Muscle layer of colon (tissue), 2 donors: ENCODE measurements around the gene PRRC2B.
A peak's percentile ranks its signal among the peaks of the same experiment; 100 is the strongest.
"Not testable (repeated sequence)": the region's sequence is repeated elsewhere in the genome, so short reads cannot be mapped to it uniquely, and the experiment has no call there.

Source experiments
- H3K27ac ChIP-seq: one replicate; pipeline ENCODE4 v1.7.0; 2013; ENCODE audit warnings: low read depth, mild to moderate bottlenecking, low read length, moderate library complexity
- H3K27me3 ChIP-seq, 2 donors: one replicate each; pipeline ENCODE4 v1.7.0; 2013; ENCODE audit warnings: low read length in 2 of 2, mild to moderate bottlenecking in 2 of 2; ENCODE audit not compliant: insufficient read depth in 2 of 2, control insufficient read depth in 1 of 2
- H3K36me3 ChIP-seq: one replicate; pipeline ENCODE4 v1.7.0; 2013; ENCODE audit warnings: mild to moderate bottlenecking, low read length; ENCODE audit not compliant: insufficient read depth
- H3K4me1 ChIP-seq: one replicate; pipeline ENCODE4 v1.7.0; 2013; ENCODE audit warnings: mild to moderate bottlenecking, low read length; ENCODE audit not compliant: insufficient read depth
- H3K4me3 ChIP-seq, 2 donors: one replicate each; pipeline ENCODE4 v1.7.0; 2013; ENCODE audit warnings: low read length in 2 of 2, low read depth in 1 of 2, mild to moderate bottlenecking in 1 of 2, moderate library complexity in 1 of 2
- H3K9ac ChIP-seq: one replicate; pipeline ENCODE4 v1.7.0; 2013; ENCODE audit warnings: low read length
- H3K9me3 ChIP-seq: one replicate; pipeline ENCODE4 v1.7.0; 2013; ENCODE audit warnings: mild to moderate bottlenecking, low read length
- donor health status: abdominal sarcoma.
- donor health status: Adenocarcinoma of cecum.

PRRC2B gene

DNA sequence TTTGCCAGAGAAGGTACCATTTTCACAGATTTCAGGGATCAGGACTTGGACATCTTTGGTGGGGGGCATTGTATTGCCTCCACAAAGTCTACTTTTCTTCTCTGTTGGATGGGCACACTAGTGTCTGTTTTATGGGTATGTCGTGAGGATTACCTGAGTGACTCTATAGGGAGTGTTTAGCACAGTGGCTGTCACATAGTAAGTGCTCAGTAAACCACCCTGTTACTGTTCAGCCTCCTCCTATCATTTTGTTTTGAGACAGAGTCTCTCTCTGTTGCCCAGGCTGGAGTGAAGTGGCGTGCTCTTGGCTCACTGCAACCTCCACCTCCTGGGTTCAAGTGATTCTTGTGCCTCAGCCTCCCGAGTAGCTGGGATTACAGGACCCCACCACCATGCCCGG lies 2.4 kb upstream of the PRRC2B start:
- no peak overlapping the region for H3K27ac ChIP-seq
- no peaks in the 10 kb centered on the region for H3K36me3 ChIP-seq
- no peak overlapping the region for H3K9ac ChIP-seq
- no peaks in the 10 kb centered on the region for H3K27me3 ChIP-seq
- H3K9me3 ChIP-seq = no peaks in the 10 kb centered on the region
- H3K4me1 ChIP-seq = peaks cover 14% of the 10 kb centered on the region
- no peak overlapping the region for H3K4me3 ChIP-seq

DNA sequence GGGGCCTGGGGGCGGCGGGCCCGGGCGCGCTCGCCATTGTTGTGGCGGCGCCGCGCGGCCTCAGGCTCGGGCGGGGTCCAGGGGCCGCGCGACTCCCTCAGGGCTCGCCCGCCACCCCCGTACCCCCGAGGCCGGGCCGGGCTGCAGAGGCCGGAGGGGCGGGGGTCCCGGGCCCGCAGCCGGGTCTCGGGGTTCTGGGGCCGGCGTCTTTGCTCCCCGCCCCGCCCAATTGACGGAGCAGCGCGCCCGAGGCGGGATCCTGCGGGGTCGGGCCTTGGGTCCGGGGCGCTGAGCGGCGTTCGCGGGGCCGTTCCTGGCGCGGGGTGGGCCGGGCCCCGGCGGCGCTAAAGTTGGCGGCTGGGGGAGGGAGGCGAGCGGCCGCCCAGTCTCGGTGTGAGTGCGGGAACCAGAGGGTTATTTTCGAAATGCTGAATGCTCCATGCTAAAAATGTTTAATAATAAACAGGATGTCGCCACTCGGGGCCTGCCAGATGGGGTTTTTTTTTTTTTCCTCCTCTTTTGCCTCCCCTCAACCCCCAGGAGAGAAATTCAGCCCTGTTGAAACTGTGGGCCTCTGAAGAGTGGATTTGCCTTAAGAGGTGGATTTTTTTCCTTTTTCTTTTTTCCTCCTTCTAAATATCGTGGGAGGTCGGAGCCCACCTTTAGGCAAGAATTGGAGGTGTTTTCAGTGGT lies 724 bp downstream of the PRRC2B start:
- Histone ChIP-seq H3K4me1 (peaks cover 35% of the 10 kb centered on the region), H3K9me3 (no peaks in the 10 kb centered on the region), H3K27ac (peak overlapping the region; percentile 85), H3K4me3 (peak overlapping the region; percentile 45 to 75), H3K36me3 (no peaks in the 10 kb centered on the region), H3K27me3 (no peaks in the 10 kb centered on the region), H3K9ac (peak overlapping the region; percentile 94)

DNA sequence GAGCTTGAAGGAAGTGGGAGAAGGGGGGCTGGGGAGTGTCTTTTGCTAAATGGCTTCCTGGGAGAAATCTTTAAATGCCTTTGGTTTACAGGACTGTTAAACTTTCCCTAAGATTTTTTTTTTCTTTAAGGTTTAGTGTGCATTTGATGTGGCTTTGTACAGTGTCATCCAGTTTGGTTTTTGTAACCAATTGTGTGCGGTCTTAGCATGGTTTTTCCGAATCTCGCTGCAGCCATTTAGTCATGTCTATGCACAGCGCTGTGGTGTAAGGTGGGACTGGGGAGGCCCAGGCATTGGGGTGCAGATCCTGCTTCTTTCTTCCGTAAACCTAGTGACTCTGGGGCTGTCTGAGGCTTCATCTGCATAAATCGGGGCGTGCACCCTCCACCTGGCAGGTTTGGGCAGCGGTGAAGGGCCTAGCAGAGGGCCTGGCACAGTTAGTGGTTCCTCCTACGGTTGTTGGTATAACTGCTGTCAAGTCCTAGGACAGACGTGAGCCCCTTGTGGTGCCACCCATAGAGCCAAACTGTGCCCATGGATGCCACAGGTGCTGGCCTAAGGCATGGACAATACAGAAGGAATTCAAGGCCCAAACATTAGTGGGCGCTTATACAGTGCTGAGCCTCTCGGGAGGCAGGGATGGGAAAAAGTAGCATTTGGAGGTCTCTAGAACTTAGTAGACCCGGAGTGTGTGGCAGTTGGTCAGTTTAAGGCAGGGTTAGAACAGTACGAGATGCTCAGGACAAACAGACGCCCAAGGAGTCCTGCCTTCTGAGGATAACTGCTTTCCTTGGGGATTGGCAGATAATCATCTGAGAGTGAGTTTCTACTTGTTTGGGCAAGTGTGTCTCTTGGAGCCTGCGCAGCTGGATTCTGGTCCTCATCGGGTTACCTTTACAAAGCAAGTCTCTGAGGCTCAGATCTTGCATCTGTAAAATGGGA lies 1.5 kb downstream of the PRRC2B start:
- Histone ChIP-seq H3K4me1 (peaks cover 35% of the 10 kb centered on the region), H3K27me3 (no peaks in the 10 kb centered on the region), H3K9me3 (no peaks in the 10 kb centered on the region), H3K9ac (peak overlapping the region; percentile 94), H3K36me3 (no peaks in the 10 kb centered on the region), H3K4me3 (peak overlapping the region; percentile 45 to 75), H3K27ac (peak overlapping the region; percentile 85)

DNA sequence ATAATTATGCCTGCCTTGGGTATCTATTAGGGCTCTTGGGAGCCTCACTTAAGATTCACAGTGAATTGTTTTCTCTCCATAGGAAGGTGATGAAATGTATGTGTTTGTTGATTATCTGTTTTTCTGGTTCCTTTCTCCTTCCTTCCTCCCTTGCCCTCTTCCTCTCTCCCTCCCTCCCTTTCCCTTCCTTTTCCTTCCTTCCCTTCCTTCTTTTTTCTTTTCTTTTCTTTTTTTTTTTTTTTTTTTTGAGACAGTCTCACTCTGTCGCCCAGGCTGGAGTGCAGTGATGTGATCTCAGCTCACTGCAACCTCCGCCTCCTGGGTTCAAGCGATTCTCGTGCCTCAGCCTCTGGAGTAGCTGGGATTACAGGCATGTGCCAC lies 2.2 kb downstream of the PRRC2B start:
- H3K27me3 ChIP-seq, H3K9me3 ChIP-seq, H3K36me3 ChIP-seq, H3K9ac ChIP-seq: not testable (repeated sequence)
- Histone ChIP-seq H3K27ac (peak overlapping the region; percentile 85), H3K4me3 (peak overlapping the region in 1 of 2 donors; percentile 75), H3K4me1 (peaks cover 35% of the 10 kb centered on the region)

DNA sequence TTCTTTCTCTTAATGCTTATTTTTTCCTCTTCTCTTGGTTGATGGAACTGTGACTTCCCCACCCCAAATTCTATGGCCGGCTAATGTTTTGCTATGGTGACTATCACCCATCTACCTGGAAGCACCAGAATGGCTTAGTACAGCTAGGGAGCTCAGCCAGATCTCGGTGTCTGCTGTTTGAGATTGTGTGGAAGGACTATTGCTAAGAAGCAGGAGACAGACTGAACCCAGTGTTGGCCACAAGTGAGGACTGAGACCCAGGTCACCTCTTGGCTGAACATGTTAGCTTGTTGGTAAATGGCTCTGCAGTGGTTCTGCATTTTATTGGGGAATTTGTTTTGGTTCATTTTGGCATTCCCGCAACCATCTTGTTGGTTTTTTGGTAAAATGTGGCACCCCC lies 2.7 kb downstream of the PRRC2B start:
- no peaks in the 10 kb centered on the region for H3K36me3 ChIP-seq
- peaks cover 39% of the 10 kb centered on the region for H3K4me1 ChIP-seq
- no peaks in the 10 kb centered on the region for H3K9me3 ChIP-seq
- H3K27ac ChIP-seq = peak overlapping the region; percentile 20
- peak overlapping the region in 1 of 2 donors; percentile 75 for H3K4me3 ChIP-seq
- no peaks in the 10 kb centered on the region for H3K27me3 ChIP-seq
- H3K9ac ChIP-seq = no peak overlapping the region

DNA sequence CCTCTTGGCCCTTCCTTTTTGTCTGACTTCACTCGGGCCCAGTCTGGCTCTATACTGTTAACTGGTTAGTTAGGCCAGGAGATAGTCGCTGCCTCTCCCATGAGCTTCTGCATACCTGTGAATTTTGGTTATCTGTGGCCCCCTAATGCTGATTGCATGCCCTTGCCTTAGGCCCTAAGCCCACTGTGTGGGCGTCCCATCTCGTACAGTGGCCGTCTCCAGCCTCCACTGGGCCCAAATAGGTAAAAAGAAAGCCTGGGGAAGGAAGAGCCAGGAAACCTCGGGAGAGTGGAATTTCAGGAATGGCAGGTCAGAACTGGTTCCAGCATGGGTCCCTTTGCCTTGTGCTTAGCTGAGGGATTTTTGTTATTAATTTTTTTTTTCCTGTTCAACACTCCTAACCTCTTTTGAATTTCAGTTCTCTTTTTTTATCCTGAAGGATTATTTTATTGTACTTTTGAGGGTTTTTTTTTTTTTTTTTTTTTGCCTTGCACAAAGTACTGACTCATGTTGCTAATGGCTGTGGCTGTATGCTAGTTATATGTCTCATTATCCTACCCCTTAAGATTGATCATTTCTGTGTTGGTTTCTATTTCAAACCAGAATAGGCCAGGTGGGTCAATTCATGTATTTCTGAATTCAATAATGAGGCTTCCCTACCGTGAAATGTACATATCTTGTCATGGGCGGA lies 3.4 kb downstream of the PRRC2B start:
- Histone ChIP-seq H3K9me3 (no peaks in the 10 kb centered on the region), H3K27me3 (no peaks in the 10 kb centered on the region), H3K36me3 (no peaks in the 10 kb centered on the region), H3K4me1 (peaks cover 45% of the 10 kb centered on the region), H3K9ac (peak overlapping the region; percentile 19), H3K27ac (peak overlapping the region; percentile 20), H3K4me3 (peak overlapping the region in 1 of 2 donors; percentile 75)

DNA sequence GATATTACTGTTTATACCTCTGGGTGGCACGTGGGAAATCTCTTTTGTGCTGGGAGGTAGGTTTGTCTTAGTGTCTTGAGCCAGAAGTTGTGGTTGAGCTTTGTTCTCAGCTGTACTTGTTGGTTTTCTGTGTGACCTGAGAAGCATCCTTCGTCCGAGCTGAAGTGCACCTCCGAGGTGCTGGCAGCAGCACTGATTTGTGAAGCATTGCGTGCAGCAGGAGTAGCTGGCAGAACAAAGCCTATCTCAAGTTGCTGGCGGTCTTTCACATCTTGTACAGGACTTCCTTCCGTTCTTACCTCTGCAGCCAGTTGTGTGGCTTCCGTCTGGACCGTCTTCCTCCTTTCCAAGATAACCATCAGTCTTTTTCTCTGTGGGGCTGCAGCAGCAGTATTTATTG lies 4.3 kb downstream of the PRRC2B start:
- Histone ChIP-seq H3K9ac (no peak overlapping the region), H3K4me1 (peaks cover 54% of the 10 kb centered on the region), H3K36me3 (no peaks in the 10 kb centered on the region), H3K9me3 (no peaks in the 10 kb centered on the region), H3K4me3 (peak overlapping the region in 1 of 2 donors; percentile 19), H3K27me3 (no peaks in the 10 kb centered on the region), H3K27ac (peak overlapping the region; percentile 20)

DNA sequence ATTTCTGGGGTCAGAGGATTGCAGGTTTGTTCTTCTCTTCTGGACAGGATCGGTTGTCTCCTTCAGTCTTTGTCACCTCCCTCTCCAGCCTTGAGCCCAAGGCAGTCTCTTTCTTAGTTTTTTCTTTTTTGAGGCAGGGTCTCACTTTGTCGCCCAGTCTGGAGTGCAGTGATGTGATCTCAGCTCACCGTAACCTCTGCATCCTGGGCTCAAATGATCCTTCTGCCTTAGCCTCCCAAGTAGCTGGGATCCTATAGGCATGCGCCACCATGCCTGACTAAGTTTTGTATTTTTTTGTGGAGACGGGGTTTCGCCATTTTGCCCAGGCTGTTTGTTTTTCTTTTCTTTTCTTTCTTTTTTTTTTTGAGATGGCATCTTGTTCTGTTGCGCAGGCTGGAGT lies 6.1 kb downstream of the PRRC2B start:
- H3K4me1 ChIP-seq = peaks cover 71% of the 10 kb centered on the region
- H3K9me3 ChIP-seq = no peaks in the 10 kb centered on the region
- H3K27me3 ChIP-seq = no peaks in the 10 kb centered on the region
- no peak overlapping the region for H3K4me3 ChIP-seq
- H3K9ac ChIP-seq = no peak overlapping the region
- H3K27ac ChIP-seq = peak overlapping the region; percentile 46
- no peaks in the 10 kb centered on the region for H3K36me3 ChIP-seq

DNA sequence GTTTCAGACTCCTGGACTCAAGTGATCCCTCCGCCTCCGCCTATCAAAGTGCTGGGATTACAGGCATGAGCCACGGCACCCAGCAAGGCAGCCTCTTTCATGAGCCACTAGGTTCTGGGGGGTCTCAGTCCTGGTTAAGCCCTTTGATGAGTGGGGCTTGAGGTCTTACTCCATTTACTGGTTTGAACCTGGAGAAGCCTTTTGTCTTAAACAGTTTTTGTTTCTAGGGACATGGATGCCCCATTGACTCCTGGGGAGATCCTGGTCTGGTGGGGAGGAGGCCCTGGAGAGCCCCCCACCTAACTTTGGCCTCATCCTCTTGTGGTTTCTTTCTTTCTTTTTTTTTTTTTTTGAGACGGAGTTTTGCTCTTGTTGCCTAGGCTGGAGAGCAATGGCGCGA lies 6.7 kb downstream of the PRRC2B start:
- Histone ChIP-seq H3K4me1 (peaks cover 72% of the 10 kb centered on the region), H3K36me3 (no peaks in the 10 kb centered on the region), H3K9me3 (no peaks in the 10 kb centered on the region), H3K27me3 (no peaks in the 10 kb centered on the region), H3K4me3 (no peak overlapping the region), H3K9ac (no peak overlapping the region), H3K27ac (no peak overlapping the region)

DNA sequence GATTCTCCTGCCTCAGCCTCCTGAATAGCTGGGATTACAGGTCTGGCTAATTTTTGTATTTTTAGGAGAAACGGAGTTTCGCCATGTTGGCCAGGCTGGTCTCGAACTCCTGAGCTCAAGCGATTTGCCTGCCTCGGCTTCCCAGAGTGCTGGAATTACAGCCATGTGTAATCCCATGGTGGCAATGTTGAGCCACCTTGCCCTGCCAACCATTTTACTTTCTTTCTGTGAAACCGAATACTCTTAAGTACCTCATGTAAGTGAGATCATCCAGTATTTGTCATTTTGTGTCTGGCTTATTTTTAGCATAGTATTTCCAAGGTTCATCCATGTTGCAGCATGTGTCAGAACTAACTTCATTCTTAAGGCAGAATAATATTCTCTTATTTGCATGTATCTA lies 8.2 kb downstream of the PRRC2B start:
- peak overlapping the region; percentile 95 for H3K27ac ChIP-seq
- H3K27me3 ChIP-seq = no peaks in the 10 kb centered on the region
- H3K9ac ChIP-seq = peak overlapping the region; percentile 42
- peak overlapping the region in 1 of 2 donors; percentile 56 for H3K4me3 ChIP-seq
- no peaks in the 10 kb centered on the region for H3K9me3 ChIP-seq
- peaks cover 72% of the 10 kb centered on the region for H3K4me1 ChIP-seq
- no peaks in the 10 kb centered on the region for H3K36me3 ChIP-seq

DNA sequence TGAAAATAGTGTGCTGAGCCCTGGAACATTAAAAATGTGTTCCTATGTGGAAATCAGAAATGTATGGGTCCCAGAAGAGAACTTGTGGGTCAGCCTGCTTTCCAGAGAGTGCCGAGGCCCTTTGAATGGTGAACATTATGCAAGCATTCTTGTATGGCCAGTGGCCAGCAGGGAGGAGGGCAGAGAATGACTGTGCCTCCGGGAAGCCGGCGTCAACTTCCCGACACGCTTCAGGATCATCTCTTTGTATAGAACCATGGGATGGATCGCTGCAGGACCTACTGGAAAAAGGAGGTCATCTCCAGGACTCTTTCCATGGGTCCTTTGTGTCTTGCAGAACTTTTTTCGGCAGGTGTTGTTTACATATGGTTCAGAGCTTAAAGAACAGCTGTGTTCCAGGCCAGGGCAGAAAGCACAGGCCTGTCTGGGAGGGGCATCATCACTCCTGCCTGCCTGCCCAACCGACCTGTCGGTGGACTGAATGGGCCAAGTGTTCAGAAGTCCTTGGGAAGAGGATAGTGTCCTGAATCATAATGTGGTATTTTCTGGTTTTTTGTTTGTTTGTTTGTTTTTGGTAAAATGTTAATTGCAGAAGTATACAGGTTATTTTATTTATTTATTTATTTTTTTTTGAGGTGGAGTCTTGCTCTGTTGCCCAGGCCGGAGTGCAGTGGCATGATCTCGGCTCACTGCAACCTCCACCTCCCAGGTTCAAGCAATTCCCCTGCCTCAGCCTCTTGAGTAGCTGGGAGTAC lies 9.0 kb downstream of the PRRC2B start:
- Histone ChIP-seq H3K9ac (peak overlapping the region; percentile 42), H3K9me3 (no peaks in the 10 kb centered on the region), H3K27me3 (no peaks in the 10 kb centered on the region), H3K4me1 (peaks cover 72% of the 10 kb centered on the region), H3K27ac (peak overlapping the region; percentile 95), H3K36me3 (no peaks in the 10 kb centered on the region), H3K4me3 (peak overlapping the region in 1 of 2 donors; percentile 56)
